CD14-positive monocyte (primary cell): ENCODE results near the gene NUDCD3. TPM values are rescaled to one million over a fixed set of nuclear protein-coding genes. Genes with fewer than 3 reads are reported as not detected.

Source experiments
- DNase-seq, 3 donors: peaks; one replicate each; pipeline ENCODE4 v3.0.0-alpha.2; 2011 to 2022
- H2AFZ ChIP-seq: 2 replicates; pipeline ENCODE4 v1.6.0; 2012; ENCODE audit warnings: mild to moderate bottlenecking, low read depth, low read length, inconsistent platforms; ENCODE audit not compliant: insufficient read depth, poor library complexity, severe bottlenecking
- H3K27ac ChIP-seq, 2 donors: 1 replicate in 1 of 2; 2 replicates in 1 of 2; pipeline ENCODE4 v1.5.1; 2012 to 2013; ENCODE audit warnings: low read length in 2 of 2, control low read depth in 1 of 2, inconsistent platforms in 1 of 2, low read depth in 1 of 2, mild to moderate bottlenecking in 1 of 2
- H3K27me3 ChIP-seq, 2 donors: one replicate each; pipeline versions ENCODE4 v1.6.0 to v1.6.1; 2011 to 2013; ENCODE audit warnings: low read length in 2 of 2; ENCODE audit not compliant: control insufficient read depth in 2 of 2, insufficient read depth in 2 of 2
- H3K36me3 ChIP-seq, 2 donors: replicated peaks in 1 of 2; 1 replicate in 1 of 2; 2 replicates in 1 of 2; pipeline versions ENCODE4 v1.5.1 to v1.6.1; 2012 to 2013; ENCODE audit warnings: low read length in 2 of 2, control low read depth in 1 of 2, inconsistent platforms in 1 of 2, mild to moderate bottlenecking in 1 of 2; ENCODE audit not compliant: insufficient read depth in 2 of 2, control insufficient read depth in 1 of 2
- H3K4me1 ChIP-seq, 2 donors: 1 replicate in 1 of 2; 2 replicates in 1 of 2; pipeline versions ENCODE4 v1.5.1 to v1.6.1; 2012 to 2013; ENCODE audit warnings: low read length in 2 of 2, control low read depth in 1 of 2, inconsistent platforms in 1 of 2, mild to moderate bottlenecking in 1 of 2, moderate library complexity in 1 of 2; ENCODE audit not compliant: insufficient read depth in 2 of 2, control insufficient read depth in 1 of 2
- H3K4me2 ChIP-seq: replicated peaks from 2 replicates; pipeline ENCODE3; 2012; ENCODE audit warnings: low read length, moderate library complexity, mild to moderate bottlenecking; ENCODE audit not compliant: poor library complexity, severe bottlenecking; ENCODE audit errors: extremely low read depth
- H3K4me3 ChIP-seq, 3 experiments: fragments of 200-600 bp in 1 of 3; sonication (generic) in 1 of 3; replicated peaks in 1 of 3; 1 replicate in 2 of 3; 2 replicates in 1 of 3; pipeline ENCODE4 v1.5.1; 2011 to 2013; ENCODE audit warnings: low read length in 3 of 3, mild to moderate bottlenecking in 3 of 3, control low read depth in 2 of 3, low read depth in 2 of 3, inconsistent platforms in 1 of 3, moderate library complexity in 1 of 3
- H3K79me2 ChIP-seq: 2 replicates; pipeline ENCODE4 v1.6.0; 2012; ENCODE audit warnings: mild to moderate bottlenecking, control low read depth, inconsistent platforms, low read length, moderate library complexity; ENCODE audit not compliant: insufficient read depth
- H3K9ac ChIP-seq: 2 replicates; pipeline ENCODE4 v1.6.0; 2017; ENCODE audit warnings: low read length, mild to moderate bottlenecking; ENCODE audit not compliant: insufficient read depth, poor library complexity, severe bottlenecking
- H3K9me3 ChIP-seq, 2 donors: replicated peaks in 1 of 2; 1 replicate in 1 of 2; 2 replicates in 1 of 2; pipeline versions ENCODE4 v1.5.1 to v1.6.1; 2012 to 2013; ENCODE audit warnings: low read length in 2 of 2, control low read depth in 1 of 2; ENCODE audit not compliant: control insufficient read depth in 1 of 2, insufficient read depth in 1 of 2
- H4K20me1 ChIP-seq: 2 replicates; pipeline ENCODE4 v1.6.0; 2012; ENCODE audit warnings: mild to moderate bottlenecking, low read length, control low read depth, moderate library complexity; ENCODE audit not compliant: insufficient read depth
- H3K27ac Mint-ChIP-seq, 7 donors: one replicate each; pipeline ENCODE4 v1.8.0; 2020; ENCODE audit warnings: mild to moderate bottlenecking in 7 of 7, mixed read lengths in 7 of 7, moderate library complexity in 6 of 7, inconsistent platforms in 2 of 7
- H3K27me3 Mint-ChIP-seq, 3 donors: one replicate each; pipeline ENCODE4 v1.8.0; 2021 to 2022; ENCODE audit warnings: low read depth in 3 of 3, mild to moderate bottlenecking in 3 of 3, mixed read lengths in 3 of 3, moderate library complexity in 3 of 3, inconsistent platforms in 1 of 3
- H3K36me3 Mint-ChIP-seq, 2 donors: one replicate each; pipeline ENCODE4 v1.8.0; 2020; ENCODE audit warnings: mixed read lengths in 2 of 2, inconsistent platforms in 1 of 2, mild to moderate bottlenecking in 1 of 2
- H3K4me1 Mint-ChIP-seq: one replicate; pipeline ENCODE4 v1.8.0; 2020; ENCODE audit warnings: mild to moderate bottlenecking, mixed read lengths
- H3K4me3 Mint-ChIP-seq, 2 donors: one replicate each; pipeline ENCODE4 v1.8.0; 2020; ENCODE audit warnings: mild to moderate bottlenecking in 2 of 2, mixed read lengths in 2 of 2, moderate library complexity in 1 of 2
- H3K9me3 Mint-ChIP-seq, 7 donors: one replicate each; pipeline ENCODE4 v1.8.0; 2020 to 2022; ENCODE audit warnings: mixed read lengths in 7 of 7, mild to moderate bottlenecking in 6 of 7, moderate library complexity in 6 of 7, inconsistent platforms in 2 of 7
- CTCF ChIP-seq: fragments of 200-600 bp; IDR thresholded peaks from one replicate; pipeline ENCODE4 v1.8.0; 2022; ENCODE audit warnings: antibody characterized with exemption, mild to moderate bottlenecking
- WGBS: methylation state at CpG from one replicate; pipeline ENCODE4 v1.1.5; 2013; ENCODE audit warnings: missing lambda C conversion rate; ENCODE audit not compliant: insufficient coverage; 5-methylcytosine and 5-hydroxymethylcytosine counted together
- intact Hi-C, 2 donors: fragments of 100-400 bp; cut with micrococcal nuclease; formaldehyde crosslinking; loops; one replicate each; pipeline versions ENCODE4 v1.15.0 to v1.15.1; 2023
- polyA plus RNA-seq, 3 donors: library from polyadenylated mRNA; depleted of rRNA in 1 of 3; unstranded in 2 of 3; stranded (reverse) in 1 of 3; fragments of 300-500 nt in 2 of 3; fragments of >200 nt in 1 of 3; fragmentation: Illumina TruSeq in 2 of 3; gene quantifications; 1 replicate in 2 of 3; 2 replicates in 1 of 3; pipeline ENCODE4 v1.2.3, GENCODE V29; 2012 to 2021
- small RNA-seq: library from RNA; depleted of rRNA; stranded (forward); fragments of <200 nt; gene quantifications from one replicate; pipeline ENCODE3, GENCODE V24; 2012; ENCODE audit warnings: low read depth; ENCODE audit not compliant: insufficient read length

Gene NUDCD3
- polyA plus RNA-seq, 3 donors, result 13.6 to 26.5 (median 21.6) TPM

GRCh38 chr7:44330331-44330730, 160.1 kb downstream of the NUDCD3 start:
- H3K9me3 ChIP-seq, result no peaks in the 10 kb centered on the region
- H3K4me2 ChIP-seq, result no peak overlapping the region

GRCh38 chr7:44329888-44330287, 160.6 kb downstream of the NUDCD3 start:
- H3K36me3 Mint-ChIP-seq, result peaks cover 0 to 2% of the 10 kb centered on the region in 2 donors
- H3K27ac Mint-ChIP-seq, result no peak overlapping the region
- no peak for DNase-seq
- no peaks in the 10 kb centered on the region for H3K4me1 ChIP-seq
- no peaks in the 10 kb centered on the region for H3K36me3 ChIP-seq
- WGBS, result 97% methylated on average over 3 of the region's 3 CpGs
- H3K27me3 Mint-ChIP-seq, result peaks cover 21 to 33% (median 21%) of the 10 kb centered on the region in 3 donors
- no peaks in the 10 kb centered on the region for H3K79me2 ChIP-seq
- H3K4me2 ChIP-seq, result no peak overlapping the region
- no peaks in the 10 kb centered on the region for H4K20me1 ChIP-seq
- H2AFZ ChIP-seq, result no peak overlapping the region
- peaks cover 3% of the 10 kb centered on the region for H3K4me1 Mint-ChIP-seq
- H3K9me3 ChIP-seq, result no peaks in the 10 kb centered on the region
- H3K9ac ChIP-seq, result no peak overlapping the region
- TF ChIP-seq CTCF, result no peak
- intact Hi-C loops, result no loop called here
- H3K4me3 Mint-ChIP-seq, result no peak overlapping the region
- H3K27ac ChIP-seq, result no peak overlapping the region
- no peak overlapping the region for H3K4me3 ChIP-seq
- peaks cover 0 to 4% (median 0%) of the 10 kb centered on the region in 7 donors for H3K9me3 Mint-ChIP-seq
- peaks cover 4 to 16% of the 10 kb centered on the region in 2 donors for H3K27me3 ChIP-seq

More at GRCh38 chr7:44330331-44330730, 160.1 kb downstream of the NUDCD3 start:
- Histone ChIP-seq H2AFZ (no peak overlapping the region), H3K27me3 (peaks cover 4 to 16% of the 10 kb centered on the region in 2 donors), H3K27ac (no peak overlapping the region), H3K4me3 (no peak overlapping the region), H3K9ac (no peak overlapping the region), H4K20me1 (no peaks in the 10 kb centered on the region), H3K36me3 (no peaks in the 10 kb centered on the region), H3K4me1 (no peaks in the 10 kb centered on the region), H3K79me2 (no peaks in the 10 kb centered on the region)
- no peak for TF ChIP-seq CTCF
- H3K27ac Mint-ChIP-seq, result no peak overlapping the region
- intact Hi-C loops, result no loop called here
- H3K36me3 Mint-ChIP-seq, result peaks cover 0 to 2% of the 10 kb centered on the region in 2 donors
- peaks cover 0 to 4% (median 0%) of the 10 kb centered on the region in 7 donors for H3K9me3 Mint-ChIP-seq
- DNase-seq, result no peak
- WGBS, result 98% methylated on average over 6 of the region's 6 CpGs
- peaks cover 3% of the 10 kb centered on the region for H3K4me1 Mint-ChIP-seq
- peaks cover 21 to 33% (median 21%) of the 10 kb centered on the region in 3 donors for H3K27me3 Mint-ChIP-seq
- no peak overlapping the region for H3K4me3 Mint-ChIP-seq

Small RNA genes within 50 kb of the gene (small RNA-seq; reads per million reads assigned to genes)
- gene RNU6-1097P, result not detected

Other genes starting within 250 kb of the NUDCD3 start
- under 1 TPM in 1 of 3 donors, not detected in 2; 0.13 TPM for gene CAMK2B, start 165.1 kb downstream of the NUDCD3 start, polyA plus RNA-seq
- under 1 TPM in 1 of 3 donors, not detected in 2; 0.04 TPM for gene NPC1L1, start 50.7 kb upstream of the NUDCD3 start, polyA plus RNA-seq
- 10 to 100 TPM; 32.2 to 69.3 (median 33.9) TPM for gene DDX56, start 83.2 kb upstream of the NUDCD3 start, polyA plus RNA-seq
- 10 to 100 TPM; 45.7 to 76.7 (median 49.0) TPM for gene TMED4, start 91.6 kb upstream of the NUDCD3 start, polyA plus RNA-seq
- 10 to 100 TPM; 41.0 to 74.1 (median 49.9) TPM for gene OGDH, start 116.0 kb upstream of the NUDCD3 start, polyA plus RNA-seq